PC-9 (cell line): Measurements from ENCODE around the gene PANK3.

Experiments used
- EZH2 ChIP-seq: fragments of 200-600 bp; sonication (generic); IDR thresholded peaks from 2 replicates; pipeline ENCODE4 v1.8.0; 2017; ENCODE audit warnings: antibody characterized with exemption, low read depth
- TF ChIP-seq, protein P1 (sequence below): fragments of 200-600 bp; sonication (generic); conservative IDR thresholded peaks from 2 replicates; pipeline ENCODE4 v1.6.1; 2017; ENCODE audit warnings: mixed run types, antibody characterized with exemption, mild to moderate bottlenecking, moderate library complexity

DNA sequence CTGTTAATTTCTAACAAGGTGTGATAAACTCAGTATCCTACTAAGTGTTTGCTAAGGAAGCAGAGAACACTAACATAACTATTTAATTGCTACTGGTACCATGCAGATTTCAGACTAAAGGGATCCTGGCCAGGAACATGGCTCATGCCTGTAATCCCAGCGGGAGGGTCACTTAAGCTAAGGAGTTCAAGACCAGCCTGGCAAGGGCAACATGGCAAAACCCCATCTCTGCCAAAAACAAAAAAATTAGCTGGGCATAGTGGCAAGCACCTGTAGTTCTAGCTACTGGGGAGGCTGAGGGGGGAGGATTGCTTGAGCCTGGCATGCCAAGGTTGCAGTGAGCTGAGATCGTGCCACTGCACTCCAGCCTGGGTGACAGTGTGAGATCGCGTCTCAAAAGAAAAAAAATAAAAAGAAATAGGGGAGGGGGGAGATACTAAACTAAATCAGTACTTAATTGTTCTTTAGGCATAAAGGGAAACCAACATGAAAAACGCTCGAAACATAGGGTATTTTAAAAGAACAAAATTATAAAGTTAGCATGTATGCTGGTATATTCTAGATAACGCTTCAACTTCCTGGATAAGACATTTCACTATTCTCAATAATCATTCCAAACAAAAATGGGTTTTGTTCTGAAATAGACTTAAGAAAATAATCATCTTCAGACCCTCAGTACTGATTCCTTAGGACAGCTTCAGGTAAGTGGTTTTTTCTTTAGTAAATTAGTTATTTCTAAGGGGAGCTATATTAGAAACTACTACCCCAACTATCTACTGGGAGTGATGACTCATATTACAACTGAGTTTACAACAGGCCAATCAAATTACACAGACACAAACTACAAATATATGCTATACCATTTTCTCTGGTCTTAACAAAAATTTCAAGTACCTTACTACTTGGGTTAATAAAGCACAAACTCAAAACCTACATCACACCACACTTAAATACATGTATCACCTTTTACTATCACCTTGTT lies 3.5 kb downstream of the PANK3 start:
- TF ChIP-seq, protein P1, sequence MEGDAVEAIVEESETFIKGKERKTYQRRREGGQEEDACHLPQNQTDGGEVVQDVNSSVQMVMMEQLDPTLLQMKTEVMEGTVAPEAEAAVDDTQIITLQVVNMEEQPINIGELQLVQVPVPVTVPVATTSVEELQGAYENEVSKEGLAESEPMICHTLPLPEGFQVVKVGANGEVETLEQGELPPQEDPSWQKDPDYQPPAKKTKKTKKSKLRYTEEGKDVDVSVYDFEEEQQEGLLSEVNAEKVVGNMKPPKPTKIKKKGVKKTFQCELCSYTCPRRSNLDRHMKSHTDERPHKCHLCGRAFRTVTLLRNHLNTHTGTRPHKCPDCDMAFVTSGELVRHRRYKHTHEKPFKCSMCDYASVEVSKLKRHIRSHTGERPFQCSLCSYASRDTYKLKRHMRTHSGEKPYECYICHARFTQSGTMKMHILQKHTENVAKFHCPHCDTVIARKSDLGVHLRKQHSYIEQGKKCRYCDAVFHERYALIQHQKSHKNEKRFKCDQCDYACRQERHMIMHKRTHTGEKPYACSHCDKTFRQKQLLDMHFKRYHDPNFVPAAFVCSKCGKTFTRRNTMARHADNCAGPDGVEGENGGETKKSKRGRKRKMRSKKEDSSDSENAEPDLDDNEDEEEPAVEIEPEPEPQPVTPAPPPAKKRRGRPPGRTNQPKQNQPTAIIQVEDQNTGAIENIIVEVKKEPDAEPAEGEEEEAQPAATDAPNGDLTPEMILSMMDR = no peak
- TF ChIP-seq EZH2 = no peak
